Epithelial cell of esophagus (primary cell): ENCODE results near the gene CR1L.
"Not testable (repeated sequence)": the region's sequence is repeated elsewhere in the genome, so short reads cannot be mapped to it uniquely, and the experiment has no call there.

Source experiments
- DNase-seq: peaks from one replicate; pipeline ENCODE4 v3.0.0; 2010; ENCODE audit warnings: low read depth
- H3K4me3 ChIP-seq: 2 replicates; pipeline ENCODE4 v1.5.1; 2011; ENCODE audit warnings: mild to moderate bottlenecking, low read length, control low read depth
- TF ChIP-seq, protein P1 (sequence below): IDR thresholded peaks from 2 replicates; pipeline ENCODE4 v1.5.1; 2011; ENCODE audit warnings: low read depth, mild to moderate bottlenecking, low read length, control low read depth, inconsistent platforms; ENCODE audit not compliant: insufficient read depth; ENCODE audit errors: missing control alignments

CR1L gene

DNA sequence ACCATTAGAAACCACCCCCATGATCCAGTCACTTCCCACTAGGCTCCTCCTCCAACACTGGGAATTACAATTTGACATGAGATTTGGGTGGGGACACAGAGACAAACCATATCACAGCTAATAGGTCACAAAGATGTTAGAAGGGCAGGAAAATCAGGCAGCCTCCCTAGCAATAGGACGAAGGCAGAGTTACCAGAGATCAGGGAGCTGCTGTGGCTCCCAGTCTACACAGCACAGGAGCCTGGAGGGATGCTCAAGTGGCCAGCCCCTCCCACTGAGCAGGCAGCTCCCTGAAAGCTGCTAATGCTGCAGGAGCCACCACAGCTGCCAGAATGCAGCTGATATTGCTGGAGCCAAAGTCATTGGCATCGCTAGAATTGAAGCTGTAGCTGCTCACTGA is 51.0 kb downstream of the CR1L start:
- TF ChIP-seq, protein P1, sequence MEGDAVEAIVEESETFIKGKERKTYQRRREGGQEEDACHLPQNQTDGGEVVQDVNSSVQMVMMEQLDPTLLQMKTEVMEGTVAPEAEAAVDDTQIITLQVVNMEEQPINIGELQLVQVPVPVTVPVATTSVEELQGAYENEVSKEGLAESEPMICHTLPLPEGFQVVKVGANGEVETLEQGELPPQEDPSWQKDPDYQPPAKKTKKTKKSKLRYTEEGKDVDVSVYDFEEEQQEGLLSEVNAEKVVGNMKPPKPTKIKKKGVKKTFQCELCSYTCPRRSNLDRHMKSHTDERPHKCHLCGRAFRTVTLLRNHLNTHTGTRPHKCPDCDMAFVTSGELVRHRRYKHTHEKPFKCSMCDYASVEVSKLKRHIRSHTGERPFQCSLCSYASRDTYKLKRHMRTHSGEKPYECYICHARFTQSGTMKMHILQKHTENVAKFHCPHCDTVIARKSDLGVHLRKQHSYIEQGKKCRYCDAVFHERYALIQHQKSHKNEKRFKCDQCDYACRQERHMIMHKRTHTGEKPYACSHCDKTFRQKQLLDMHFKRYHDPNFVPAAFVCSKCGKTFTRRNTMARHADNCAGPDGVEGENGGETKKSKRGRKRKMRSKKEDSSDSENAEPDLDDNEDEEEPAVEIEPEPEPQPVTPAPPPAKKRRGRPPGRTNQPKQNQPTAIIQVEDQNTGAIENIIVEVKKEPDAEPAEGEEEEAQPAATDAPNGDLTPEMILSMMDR, result no peak
- H3K4me3 ChIP-seq, result no peak overlapping the region
- no peak for DNase-seq

DNA sequence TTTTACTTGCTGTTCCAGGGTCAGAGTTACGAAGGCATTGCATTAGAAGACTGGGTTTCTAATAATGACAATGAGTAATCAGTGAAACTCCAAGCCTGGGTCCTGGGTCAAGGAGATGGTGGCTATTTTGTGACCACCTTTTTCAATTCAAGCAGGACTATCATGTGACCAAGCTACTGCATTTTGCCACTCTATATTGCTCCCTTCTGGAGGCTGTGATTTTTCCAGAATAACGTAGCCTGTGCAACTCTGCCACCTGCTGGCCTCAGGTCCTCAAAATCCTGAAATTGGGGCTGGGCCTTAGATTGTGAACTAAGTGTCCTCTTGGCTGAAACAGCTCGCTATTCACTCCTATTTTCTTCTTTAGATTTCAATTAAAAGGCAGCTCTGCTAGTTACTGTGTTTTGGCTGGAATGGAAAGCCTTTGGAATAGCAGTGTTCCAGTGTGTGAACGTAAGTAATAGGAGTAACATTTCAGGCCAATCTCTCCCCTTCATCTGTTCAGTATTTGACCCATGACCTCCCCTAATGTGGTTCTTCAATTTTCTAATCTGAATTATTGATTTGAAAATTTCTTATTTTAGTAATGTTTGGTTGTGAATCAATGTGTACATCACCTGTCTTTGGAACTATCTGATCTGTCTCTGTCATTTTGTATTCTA is 54.0 kb downstream of the CR1L start:
- TF ChIP-seq, protein P1, result peak; percentile 77
- no peak overlapping the region for H3K4me3 ChIP-seq
- DNase-seq, result peak; percentile 71

DNA sequence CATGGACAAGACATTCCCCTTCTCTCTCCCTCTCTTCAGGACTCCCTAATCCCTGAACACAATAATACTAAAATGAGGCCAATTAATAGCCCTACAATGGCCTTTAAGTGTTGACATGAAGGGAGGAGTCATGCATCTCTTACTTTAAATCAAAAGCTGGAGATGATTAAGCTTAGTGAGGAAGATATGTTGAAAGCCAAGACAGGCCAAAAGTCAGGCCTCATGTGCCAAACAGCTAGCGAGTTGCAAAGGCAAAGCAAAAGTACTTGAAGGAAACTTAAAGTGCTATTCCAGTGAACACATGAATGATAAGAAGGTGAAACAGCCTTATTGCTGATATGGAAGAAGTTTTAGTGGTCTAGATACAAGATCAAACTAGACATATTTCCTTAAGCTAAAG is 57.4 kb downstream of the CR1L start:
- DNase-seq, result no peak
- TF ChIP-seq, protein P1, result no peak
- H3K4me3 ChIP-seq, result no peak overlapping the region

DNA sequence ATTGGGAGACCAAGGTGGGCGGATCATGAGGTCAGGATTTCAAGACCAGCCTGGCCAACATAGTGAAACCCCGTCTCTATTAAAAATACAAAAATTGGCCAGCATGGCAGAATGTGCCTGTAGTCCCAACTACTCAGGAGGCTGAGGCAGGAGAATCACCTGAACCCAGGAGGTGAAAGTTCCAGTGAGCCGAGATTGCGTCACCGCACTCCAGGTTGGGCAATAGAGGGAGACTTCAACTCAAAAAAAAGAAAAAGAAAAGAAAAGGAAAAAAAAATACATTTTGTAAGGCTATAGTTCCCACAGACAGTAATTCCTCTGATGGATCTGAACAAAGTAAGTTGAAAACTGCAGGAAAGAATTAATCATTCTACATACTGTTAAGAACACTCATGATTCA is 58.8 kb downstream of the CR1L start:
- DNase-seq, result no peak
- TF ChIP-seq, protein P1, result no peak
- no peak overlapping the region for H3K4me3 ChIP-seq

DNA sequence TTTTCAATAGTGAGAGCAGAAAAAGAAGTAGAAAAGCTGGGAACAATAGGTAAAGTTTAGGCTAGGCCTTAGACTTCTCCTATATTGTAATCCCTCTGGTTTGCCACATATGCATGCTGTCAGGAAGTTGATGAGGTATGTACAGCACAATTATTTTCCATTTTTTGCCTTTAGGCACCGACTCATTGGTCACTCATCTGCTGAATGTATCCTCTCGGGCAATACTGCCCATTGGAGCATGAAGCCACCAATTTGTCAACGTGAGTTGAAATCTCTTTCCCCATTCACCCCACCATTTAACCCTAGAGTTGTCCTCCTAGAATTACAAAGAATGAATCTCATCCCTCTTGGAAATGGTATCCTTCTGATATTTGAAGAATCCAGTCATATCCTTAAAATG is 63.1 kb downstream of the CR1L start:
- not testable (repeated sequence) for H3K4me3 ChIP-seq
- DNase-seq, result peak; percentile 28

DNA sequence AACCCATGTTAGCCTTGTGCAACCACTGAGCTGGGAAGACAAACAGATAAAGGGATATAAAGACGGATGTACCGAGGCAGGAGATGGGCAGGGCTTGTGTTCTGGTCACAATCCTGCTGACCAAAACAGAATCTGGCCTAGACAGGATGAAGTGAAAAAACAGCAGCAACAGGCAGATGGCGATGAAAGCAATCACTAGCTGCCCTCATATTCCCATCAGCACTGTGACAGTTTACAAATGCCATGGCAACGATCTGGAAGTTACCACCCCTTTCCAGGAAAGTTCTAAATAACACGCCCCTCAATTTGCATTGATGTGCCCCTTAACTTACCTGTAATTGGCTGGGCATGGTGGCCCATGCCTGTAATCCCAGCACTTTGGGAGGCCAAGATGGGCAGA is 66.4 kb downstream of the CR1L start:
- TF ChIP-seq, protein P1, result no peak
- H3K4me3 ChIP-seq, result no peak overlapping the region
- DNase-seq, result no peak

DNA sequence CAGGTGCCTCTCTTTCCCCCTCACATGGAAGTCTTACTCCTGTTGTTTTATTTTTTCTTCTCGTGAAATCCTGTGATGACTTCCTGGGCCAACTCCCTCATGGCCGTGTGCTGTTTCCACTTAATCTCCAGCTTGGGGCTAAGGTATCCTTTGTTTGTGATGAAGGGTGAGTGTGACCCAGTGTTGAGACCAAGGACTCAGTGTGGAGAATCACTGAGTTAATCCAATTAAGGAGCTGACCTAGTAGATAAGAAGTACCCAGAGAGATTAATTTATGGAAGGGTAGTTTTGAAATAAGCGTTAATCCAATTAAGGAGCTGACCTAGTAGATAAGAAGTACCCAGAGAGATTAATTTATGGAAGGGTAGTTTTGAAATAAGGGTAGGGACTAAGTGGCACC is 67.8 kb downstream of the CR1L start:
- not testable (repeated sequence) for H3K4me3 ChIP-seq, DNase-seq

DNA sequence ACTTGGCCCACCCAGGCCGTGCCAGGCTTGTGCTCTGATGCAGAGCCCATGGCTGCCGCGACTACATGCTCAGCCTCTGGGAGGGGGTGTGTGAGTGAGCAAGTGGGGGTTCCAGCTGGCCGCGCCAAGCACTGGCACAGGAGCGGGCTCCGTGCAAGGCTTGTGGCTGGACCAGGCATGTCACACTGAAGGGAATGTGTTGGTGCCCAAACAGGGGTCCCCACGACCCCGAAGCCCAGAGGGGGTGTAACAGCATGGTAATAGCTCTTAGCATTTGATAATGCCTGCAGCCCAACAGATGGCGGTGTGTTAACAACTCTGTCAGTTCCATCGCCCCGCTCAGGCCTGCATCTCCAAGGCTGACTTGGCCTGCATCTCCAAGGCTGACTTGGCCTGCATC is 68.6 kb downstream of the CR1L start:
- no peak for DNase-seq
- no peak overlapping the region for H3K4me3 ChIP-seq
- TF ChIP-seq, protein P1, result no peak
